A549 (cell line): Measurements from ENCODE around the gene GATAD1.

Source experiments
- CHD4 ChIP-seq: fragments of 200-600 bp; sonication (generic); IDR thresholded peaks from 2 replicates; pipeline ENCODE4 v1.6.1; 2016; ENCODE audit warnings: antibody characterized with exemption, mild to moderate bottlenecking, borderline replicate concordance
- CTCF ChIP-seq: fragments of >200 bp; sonication (Bioruptor Twin); formaldehyde crosslinking; IDR thresholded peaks from 3 replicates; pipeline ENCODE4 v1.5.1; 2016
- EP300 ChIP-seq, 2 experiments: fragments of >200 bp; sonication (Bioruptor Twin); formaldehyde crosslinking; IDR thresholded peaks; 2 replicates in 1 of 2; 3 replicates in 1 of 2; pipeline ENCODE4 v1.6.1; 2016 to 2017
- MAX ChIP-seq: IDR thresholded peaks from 2 replicates; pipeline ENCODE4 v1.6.1; 2012
- POLR2A ChIP-seq: IDR thresholded peaks from 2 replicates; pipeline ENCODE4 v1.6.1; 2012; ENCODE audit warnings: mild to moderate bottlenecking, low read length

- TF ChIP-seq CTCF (no peak), EP300 (IDR thresholded peaks at IDR 0.05) (no peak), MAX (no peak), CHD4 (no peak), POLR2A (no peak)
Observed at GRCh38 chr7:92435542-92435941, 11.7 kb upstream of the GATAD1 start.
